A673 (cell line): ENCODE data around the gene RFTN1. TPM values are rescaled to one million over a fixed set of nuclear protein-coding genes. Genes with fewer than 3 reads are reported as not detected.

ENCODE experiments used
- BruUV-seq: library from RNA; stranded (reverse); fragments of 400-500 nt; replicated peaks from 2 replicates; lab custom pipeline; 2021; lab: Mats Ljungman, UMichigan
- CTCF ChIA-PET: fragments of 300-600 bp; sonication (Branson Sonifier 250); formaldehyde crosslinking; loops from one replicate; lab custom pipeline; 2022; ENCODE audit warnings: antibody characterized with exemption; lab: Charles Lee
- POLR2A ChIA-PET: fragments of 300-600 bp; sonication (Branson Sonifier 250); formaldehyde crosslinking; loops from one replicate; lab custom pipeline; 2022; ENCODE audit warnings: antibody characterized with exemption; ENCODE audit not compliant: low non-redundant PET; lab: Charles Lee
- DNase-seq: peaks from one replicate; pipeline ENCODE4 v3.0.0-alpha.2; 2015; ENCODE audit warnings: low spot score
- H3K27ac ChIP-seq: fragments of 200-600 bp; sonication (generic); 2 replicates; pipeline ENCODE4 v1.5.1; 2016; ENCODE audit warnings: mixed run types, low read depth, mild to moderate bottlenecking, mixed read lengths, antibody characterized with exemption, low read length; ENCODE audit not compliant: poor library complexity, severe bottlenecking
- H3K27me3 ChIP-seq: fragments of 200-600 bp; sonication (generic); replicated peaks from 2 replicates; pipeline ENCODE4 v1.6.1; 2017; ENCODE audit warnings: mixed run types, low read depth, mild to moderate bottlenecking, mixed read lengths, antibody characterized with exemption, low read length; ENCODE audit not compliant: insufficient read depth, poor library complexity
- H3K36me3 ChIP-seq: fragments of 200-600 bp; sonication (generic); 2 replicates; pipeline ENCODE4 v1.6.1; 2016; ENCODE audit warnings: mixed run types, mild to moderate bottlenecking, mixed read lengths, antibody characterized with exemption, low read length; ENCODE audit not compliant: insufficient read depth, poor library complexity, severe bottlenecking
- H3K4me1 ChIP-seq: fragments of 200-600 bp; sonication (generic); 2 replicates; pipeline ENCODE4 v1.6.1; 2017; ENCODE audit warnings: mixed run types, mild to moderate bottlenecking, mixed read lengths, antibody characterized with exemption, low read length; ENCODE audit not compliant: insufficient read depth, poor library complexity, severe bottlenecking
- H3K4me3 ChIP-seq: fragments of 200-600 bp; sonication (generic); 2 replicates; pipeline ENCODE4 v1.5.1; 2016; ENCODE audit warnings: low read depth, mixed run types, mild to moderate bottlenecking, mixed read lengths, low read length; ENCODE audit not compliant: poor library complexity, severe bottlenecking
- H3K9me3 ChIP-seq: fragments of 200-600 bp; sonication (generic); 2 replicates; pipeline ENCODE4 v1.6.1; 2016; ENCODE audit warnings: mixed run types, low read depth, mild to moderate bottlenecking, mixed read lengths, antibody characterized with exemption, low read length; ENCODE audit not compliant: poor library complexity, severe bottlenecking
- CTCF ChIP-seq: fragments of 300-800, 200-600 bp; sonication (generic); conservative IDR thresholded peaks from 2 replicates; pipeline ENCODE4 v1.5.1; 2017; ENCODE audit warnings: low read depth, mild to moderate bottlenecking, antibody characterized with exemption, low read length, moderate library complexity, mixed read lengths
- EZH2 ChIP-seq: fragments of 200-600 bp; sonication (generic); IDR thresholded peaks from 2 replicates; pipeline ENCODE4 v1.6.1; 2017; ENCODE audit warnings: borderline replicate concordance, low read depth, mild to moderate bottlenecking, mixed read lengths, antibody characterized with exemption, low read length; ENCODE audit not compliant: poor library complexity, severe bottlenecking
- intact Hi-C: fragments of 100-400 bp; cut with micrococcal nuclease; formaldehyde crosslinking; loops from one replicate; pipeline ENCODE4 v1.10.0; 2022; ENCODE audit not compliant: unreplicated experiment
- total RNA-seq: library from RNA; stranded (reverse); gene quantifications from 2 replicates; pipeline ENCODE4 v1.2.3, GENCODE V29; 2021

The RFTN1 gene
- total RNA-seq, 1 experiment from 2014 or later, result 0.60 TPM

GRCh38 chr3:16485395-16485992, 28.0 kb downstream of the RFTN1 start:
- DNase-seq, result no peak
- no peaks in the 10 kb centered on the region for H3K36me3 ChIP-seq
- H3K4me1 ChIP-seq, result peaks cover 19% of the 10 kb centered on the region
- BruUV-seq, result no TSS peak
- TF ChIP-seq EZH2, result no peak
- TF ChIP-seq CTCF, result no peak
- no peak overlapping the region for H3K4me3 ChIP-seq
- POLR2A ChIA-PET, result no interaction called here
- H3K9me3 ChIP-seq, result no peaks in the 10 kb centered on the region
- no peak overlapping the region for H3K27ac ChIP-seq
- peaks cover 8% of the 10 kb centered on the region for H3K27me3 ChIP-seq
- CTCF ChIA-PET, result no interaction called here
- intact Hi-C loops, result no loop called here

- BruUV-seq, result no TSS peak
- Histone ChIP-seq H3K4me1 (peaks cover 24% of the 10 kb centered on the region), H3K9me3 (no peaks in the 10 kb centered on the region), H3K4me3 (no peak overlapping the region), H3K27ac (no peak overlapping the region), H3K36me3 (no peaks in the 10 kb centered on the region), H3K27me3 (peaks cover 8% of the 10 kb centered on the region)
- no peak for DNase-seq
- POLR2A ChIA-PET, result no interaction called here
- no peak for TF ChIP-seq CTCF
- no peak for TF ChIP-seq EZH2
- intact Hi-C loops, result no loop called here
- CTCF ChIA-PET, result no interaction called here
Measured at GRCh38 chr3:16484984-16485383, 28.5 kb downstream of the RFTN1 start.

DNA sequence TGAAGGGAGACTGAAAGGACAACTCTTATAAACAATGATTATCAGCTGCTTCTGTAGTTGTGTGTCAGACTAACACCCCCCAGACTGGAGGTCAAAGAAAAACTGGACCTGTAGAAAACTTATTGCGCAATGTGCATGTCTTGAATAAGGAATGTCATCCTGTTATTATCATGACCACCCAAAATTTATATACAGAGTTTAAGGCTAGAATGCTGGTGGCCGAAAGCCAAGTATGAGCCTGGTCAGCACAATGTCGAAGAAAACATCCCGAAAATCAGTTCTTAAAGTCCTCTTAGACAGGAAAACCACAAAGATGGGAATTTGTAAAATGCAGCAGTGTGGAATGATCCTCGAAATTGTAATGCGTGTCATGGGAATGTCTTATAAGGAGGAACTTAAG, 29.3 kb downstream of the RFTN1 start:
- TF ChIP-seq EZH2, result no peak
- no peak for TF ChIP-seq CTCF
- intact Hi-C loops, result no loop called here
- DNase-seq, result no peak
- Histone ChIP-seq H3K27me3 (peaks cover 8% of the 10 kb centered on the region), H3K27ac (no peak overlapping the region), H3K9me3 (no peaks in the 10 kb centered on the region), H3K36me3 (no peaks in the 10 kb centered on the region), H3K4me3 (no peak overlapping the region), H3K4me1 (peaks cover 25% of the 10 kb centered on the region)
- POLR2A ChIA-PET, result no interaction called here
- no TSS peak for BruUV-seq
- CTCF ChIA-PET, result no interaction called here
